Measurements from ENCODE around the gene PPARA.

DNA sequence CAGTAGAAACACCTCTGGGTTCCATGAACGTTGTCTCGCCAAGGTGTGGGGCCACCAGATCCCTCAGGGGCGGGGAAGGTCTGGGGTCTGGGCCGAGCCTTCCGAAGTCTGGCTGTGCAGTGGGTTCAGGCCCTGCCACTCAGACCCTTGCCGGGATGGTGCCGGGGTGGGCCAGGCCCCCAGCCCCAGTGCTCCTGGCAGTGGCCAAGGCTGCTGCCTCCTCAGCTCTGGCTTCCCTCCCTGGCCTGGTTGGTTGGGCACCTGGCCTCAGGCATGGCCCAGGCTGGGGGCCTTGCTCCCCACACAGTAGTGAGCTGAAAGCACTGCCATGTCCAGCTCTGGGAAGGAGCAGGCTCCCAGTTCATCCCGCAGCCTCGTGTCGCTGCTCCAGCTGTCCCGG, 48.2 kb upstream of the PPARA start:
- TF ChIP-seq POLR2A (IDR thresholded peaks at IDR 0.05; ENCODE audit: low read depth, low read length) (no peak), RAD21 (IDR thresholded peaks at IDR 0.05; ENCODE audit: low read length) (no peak), CEBPB (IDR thresholded peaks at IDR 0.05; ENCODE audit: low read depth, low read length) (no peak), RCOR1 (IDR thresholded peaks at IDR 0.05; ENCODE audit: insufficient replicate concordance, low read length) (no peak), SMC3 (IDR thresholded peaks at IDR 0.05; ENCODE audit: low read depth, low read length) (no peak), MXI1 (IDR thresholded peaks at IDR 0.05; ENCODE audit: borderline replicate concordance, low read depth, low read length) (no peak)
- TF ChIP-seq, protein P1, sequence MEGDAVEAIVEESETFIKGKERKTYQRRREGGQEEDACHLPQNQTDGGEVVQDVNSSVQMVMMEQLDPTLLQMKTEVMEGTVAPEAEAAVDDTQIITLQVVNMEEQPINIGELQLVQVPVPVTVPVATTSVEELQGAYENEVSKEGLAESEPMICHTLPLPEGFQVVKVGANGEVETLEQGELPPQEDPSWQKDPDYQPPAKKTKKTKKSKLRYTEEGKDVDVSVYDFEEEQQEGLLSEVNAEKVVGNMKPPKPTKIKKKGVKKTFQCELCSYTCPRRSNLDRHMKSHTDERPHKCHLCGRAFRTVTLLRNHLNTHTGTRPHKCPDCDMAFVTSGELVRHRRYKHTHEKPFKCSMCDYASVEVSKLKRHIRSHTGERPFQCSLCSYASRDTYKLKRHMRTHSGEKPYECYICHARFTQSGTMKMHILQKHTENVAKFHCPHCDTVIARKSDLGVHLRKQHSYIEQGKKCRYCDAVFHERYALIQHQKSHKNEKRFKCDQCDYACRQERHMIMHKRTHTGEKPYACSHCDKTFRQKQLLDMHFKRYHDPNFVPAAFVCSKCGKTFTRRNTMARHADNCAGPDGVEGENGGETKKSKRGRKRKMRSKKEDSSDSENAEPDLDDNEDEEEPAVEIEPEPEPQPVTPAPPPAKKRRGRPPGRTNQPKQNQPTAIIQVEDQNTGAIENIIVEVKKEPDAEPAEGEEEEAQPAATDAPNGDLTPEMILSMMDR (conservative IDR thresholded peaks at IDR 0.05; ENCODE audit: low read depth, low read length), result no peak

Measured in IMR-90 (cell line).